ENCODE measurements around the gene WDR5B. TPM values are rescaled to one million over a fixed set of nuclear protein-coding genes. Genes with fewer than 3 reads are reported as not detected.

WDR5B gene
- total RNA-seq, 1 donor = 9.8 TPM

DNA sequence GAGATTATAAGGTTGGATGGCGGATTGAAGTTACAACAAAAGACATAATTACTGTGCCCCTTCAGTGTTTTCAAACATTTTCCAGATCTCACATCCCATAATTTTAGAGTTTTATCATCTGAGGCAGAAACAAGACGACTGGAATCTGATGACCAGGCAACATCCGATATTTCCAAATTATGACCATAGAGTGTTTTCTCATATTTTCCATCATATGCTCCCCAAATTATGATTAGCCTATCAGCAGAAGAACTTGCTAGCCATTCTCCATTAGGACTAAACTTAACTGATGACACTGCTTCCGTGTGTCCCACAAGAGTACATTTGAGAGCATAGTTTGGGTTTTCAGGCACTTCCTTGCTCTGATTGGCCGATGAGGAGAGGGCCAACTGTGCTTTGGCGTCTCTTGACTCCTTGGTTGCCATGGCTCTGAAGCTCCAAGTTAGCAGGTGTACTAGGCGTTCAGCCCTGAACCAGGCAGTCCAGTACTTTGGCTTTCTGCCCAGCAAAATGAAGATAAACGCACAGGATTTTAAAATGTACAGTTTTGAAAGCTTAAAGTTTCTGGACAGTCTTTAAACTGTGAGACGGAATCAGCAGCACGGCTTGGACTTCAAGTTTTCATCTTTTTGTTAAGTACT lies 638 bp downstream of the WDR5B start:
- peak overlapping the region; percentile 89 for H3K4me2 ChIP-seq (ENCODE audit: insufficient read depth, low read length)
- H3K27ac ChIP-seq (ENCODE audit: low read depth, low read length) = peak overlapping the region; percentile 98
- no peak for DNase-seq (ENCODE audit: insufficient read length, low spot score, missing footprints)
- no peaks in the 10 kb centered on the region for H3K27me3 ChIP-seq (ENCODE audit: insufficient read depth, low read length)
- H3K9me3 ChIP-seq (ENCODE audit: low read depth, low read length) = no peaks in the 10 kb centered on the region
- peak overlapping the region; percentile 97 for H2AFZ ChIP-seq (ENCODE audit: low read length)
- peaks cover 4% of the 10 kb centered on the region for H3K36me3 ChIP-seq (ENCODE audit: insufficient read depth, low read length)
- H3K4me1 ChIP-seq (ENCODE audit: insufficient read depth, low read length) = peaks cover 14% of the 10 kb centered on the region
- peak overlapping the region; percentile 98 for H3K4me3 ChIP-seq (ENCODE audit: insufficient read depth, low read length)
- no peak for TF ChIP-seq CTCF (IDR thresholded peaks at IDR 0.05; ENCODE audit: extremely low read depth, low read depth, low read length)
- peaks cover 5% of the 10 kb centered on the region for H4K20me1 ChIP-seq (ENCODE audit: insufficient read depth, low read length)
- H3K79me2 ChIP-seq (ENCODE audit: insufficient read depth, low read length) = peaks cover 65% of the 10 kb centered on the region

- Histone ChIP-seq H3K4me1 (ENCODE audit: insufficient read depth, low read length) (peaks cover 14% of the 10 kb centered on the region), H4K20me1 (ENCODE audit: insufficient read depth, low read length) (peaks cover 5% of the 10 kb centered on the region), H3K4me2 (ENCODE audit: insufficient read depth, low read length) (peak overlapping the region; percentile 89), H3K27me3 (ENCODE audit: insufficient read depth, low read length) (no peaks in the 10 kb centered on the region), H3K27ac (ENCODE audit: low read depth, low read length) (peak overlapping the region; percentile 98), H3K36me3 (ENCODE audit: insufficient read depth, low read length) (peaks cover 4% of the 10 kb centered on the region), H3K79me2 (ENCODE audit: insufficient read depth, low read length) (peaks cover 63% of the 10 kb centered on the region), H2AFZ (ENCODE audit: low read length) (no peak overlapping the region), H3K4me3 (ENCODE audit: insufficient read depth, low read length) (peak overlapping the region; percentile 98), H3K9me3 (ENCODE audit: low read depth, low read length) (no peaks in the 10 kb centered on the region)
- no peak for TF ChIP-seq CTCF (IDR thresholded peaks at IDR 0.05; ENCODE audit: extremely low read depth, low read depth, low read length)
- no peak for DNase-seq (ENCODE audit: insufficient read length, low spot score, missing footprints)
Observed at GRCh38 chr3:122414391-122414790, 1.5 kb downstream of the WDR5B start.

GRCh38 chr3:122410639-122411038 lies 5.2 kb downstream of the WDR5B start:
- Histone ChIP-seq H3K79me2 (ENCODE audit: insufficient read depth, low read length) (peaks cover 40% of the 10 kb centered on the region), H3K9me3 (ENCODE audit: low read depth, low read length) (no peaks in the 10 kb centered on the region), H3K4me2 (ENCODE audit: insufficient read depth, low read length) (no peak overlapping the region), H3K4me3 (ENCODE audit: insufficient read depth, low read length) (no peak overlapping the region), H4K20me1 (ENCODE audit: insufficient read depth, low read length) (peaks cover 5% of the 10 kb centered on the region), H3K36me3 (ENCODE audit: insufficient read depth, low read length) (peaks cover 7% of the 10 kb centered on the region), H3K27ac (ENCODE audit: low read depth, low read length) (no peak overlapping the region), H2AFZ (ENCODE audit: low read length) (no peak overlapping the region), H3K4me1 (ENCODE audit: insufficient read depth, low read length) (peaks cover 14% of the 10 kb centered on the region), H3K27me3 (ENCODE audit: insufficient read depth, low read length) (no peaks in the 10 kb centered on the region)
- no peak for TF ChIP-seq CTCF (IDR thresholded peaks at IDR 0.05; ENCODE audit: extremely low read depth, low read depth, low read length)
- no peak for DNase-seq (ENCODE audit: insufficient read length, low spot score, missing footprints)

DNA sequence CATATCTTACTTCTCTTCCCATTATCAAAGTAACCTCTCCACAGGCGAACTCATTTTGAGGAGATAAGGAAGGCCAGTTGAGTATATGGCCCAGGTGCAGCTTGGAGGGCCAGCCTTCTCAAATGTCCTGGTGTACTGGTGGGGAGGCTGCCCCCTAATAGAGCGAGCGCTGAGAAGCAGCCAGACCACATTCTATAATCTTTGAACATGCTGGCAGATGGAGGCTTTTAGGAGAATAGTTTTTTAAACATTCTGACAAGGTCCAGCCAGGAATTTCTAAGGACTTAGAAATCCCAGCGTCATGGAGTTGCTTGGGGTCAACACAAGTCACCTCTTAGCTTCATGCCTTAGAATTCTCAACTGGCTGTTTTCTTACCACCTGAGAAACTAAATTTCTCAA lies 5.8 kb downstream of the WDR5B start:
- Histone ChIP-seq H3K9me3 (ENCODE audit: low read depth, low read length) (no peaks in the 10 kb centered on the region), H2AFZ (ENCODE audit: low read length) (no peak overlapping the region), H3K4me2 (ENCODE audit: insufficient read depth, low read length) (no peak overlapping the region), H3K4me1 (ENCODE audit: insufficient read depth, low read length) (peaks cover 10% of the 10 kb centered on the region), H3K27ac (ENCODE audit: low read depth, low read length) (no peak overlapping the region), H3K79me2 (ENCODE audit: insufficient read depth, low read length) (peaks cover 35% of the 10 kb centered on the region), H3K4me3 (ENCODE audit: insufficient read depth, low read length) (no peak overlapping the region), H4K20me1 (ENCODE audit: insufficient read depth, low read length) (peaks cover 5% of the 10 kb centered on the region), H3K27me3 (ENCODE audit: insufficient read depth, low read length) (no peaks in the 10 kb centered on the region), H3K36me3 (ENCODE audit: insufficient read depth, low read length) (peaks cover 7% of the 10 kb centered on the region)
- DNase-seq (ENCODE audit: insufficient read length, low spot score, missing footprints) = no peak
- no peak for TF ChIP-seq CTCF (IDR thresholded peaks at IDR 0.05; ENCODE audit: extremely low read depth, low read depth, low read length)

Data from osteoblast (primary cell).